ENCODE data around the gene GAL3ST2. TPM values are rescaled to one million over a fixed set of nuclear protein-coding genes. Genes with fewer than 3 reads are reported as not detected.

Gene GAL3ST2
- total RNA-seq, 2 donors from 2014 or later, result not detected

- no peak for ATAC-seq
- Histone ChIP-seq H3K9me3 (no peaks in the 10 kb centered on the region), H3K36me3 (replicated peaks in 1 of 2; ENCODE audit: insufficient read depth in 1 of 2, low read depth in 2 of 2) (no peaks in the 10 kb centered on the region), H3K4me1 (no peaks in the 10 kb centered on the region), H3K27me3 (no peaks in the 10 kb centered on the region), H3K4me3 (no peak overlapping the region), H3K27ac (no peak overlapping the region)
- TF ChIP-seq POLR2A (IDR thresholded peaks at IDR 0.05) (no peak), CTCF (IDR thresholded peaks at IDR 0.05) (no peak)
- intact Hi-C loops (cut with DNase I), result no loop called here
- no peak for DNase-seq
- 92 to 96% methylated on average over 6 to 10 of the region's 10 CpGs for WGBS, 2 donors
Measured at GRCh38 chr2:241852981-241853631, 76.5 kb downstream of the GAL3ST2 start.

Other genes starting within 250 kb of the GAL3ST2 start
- 10 to 100 TPM; 33.2 to 62.3 TPM for gene BOK, start 218.1 kb upstream of the GAL3ST2 start, total RNA-seq
- gene THAP4, start 139.7 kb upstream of the GAL3ST2 start, total RNA-seq, result 10 to 100 TPM; 44.4 to 59.0 TPM
- gene ATG4B, start 139.1 kb upstream of the GAL3ST2 start, total RNA-seq, result 10 to 100 TPM; 27.5 to 54.4 TPM
- 10 to 100 TPM in 1 of 2 donors, 1 to 10 TPM in 1; 5.7 to 12.5 TPM for gene DTYMK, start 90.0 kb upstream of the GAL3ST2 start, total RNA-seq
- gene ING5, start 74.8 kb upstream of the GAL3ST2 start, total RNA-seq, result 10 to 100 TPM; 28.5 to 89.0 TPM
- 10 to 100 TPM; 27.0 to 42.5 TPM for gene D2HGDH, start 42.2 kb upstream of the GAL3ST2 start, total RNA-seq
- gene NEU4, start 32.4 kb downstream of the GAL3ST2 start, total RNA-seq, result not detected
- 1 to 10 TPM in 1 of 2 donors, under 1 TPM in 1; 0.99 to 1.3 TPM for gene PDCD1, start 82.1 kb downstream of the GAL3ST2 start, total RNA-seq
- gene RTP5, start 92.9 kb downstream of the GAL3ST2 start, total RNA-seq, result not detected

All from body of pancreas (tissue), 4 donors.